NCI-H1694 (cell line): ENCODE data around the gene SHB.

ENCODE experiments used
- DNase-seq: peaks from one replicate; lab custom pipeline; 2025; lab: John Stamatoyannopoulos, UW

Gene SHB

GRCh38 chr9:37989701-37990100, 79.3 kb downstream of the SHB start:
- no peak for DNase-seq

DNA sequence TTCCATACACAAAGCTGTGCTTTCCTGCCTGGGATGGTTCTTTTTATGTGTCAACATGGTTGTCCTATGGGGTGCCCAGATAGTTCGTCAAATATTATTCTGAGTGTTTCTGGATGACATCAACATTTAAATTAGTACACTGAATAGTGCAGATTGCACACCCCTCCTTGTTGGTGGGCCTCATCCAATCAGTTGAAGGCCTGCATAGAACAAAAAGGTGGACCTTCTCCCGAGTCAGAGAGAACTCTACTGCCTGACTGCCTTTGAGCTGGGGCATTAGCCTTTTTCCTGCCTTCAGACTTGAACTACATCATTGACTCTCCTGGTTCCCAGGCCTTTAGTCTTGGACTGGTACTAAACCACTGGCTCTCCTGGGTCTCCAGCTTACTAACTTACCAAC, 80.4 kb downstream of the SHB start:
- DNase-seq, result no peak

DNA sequence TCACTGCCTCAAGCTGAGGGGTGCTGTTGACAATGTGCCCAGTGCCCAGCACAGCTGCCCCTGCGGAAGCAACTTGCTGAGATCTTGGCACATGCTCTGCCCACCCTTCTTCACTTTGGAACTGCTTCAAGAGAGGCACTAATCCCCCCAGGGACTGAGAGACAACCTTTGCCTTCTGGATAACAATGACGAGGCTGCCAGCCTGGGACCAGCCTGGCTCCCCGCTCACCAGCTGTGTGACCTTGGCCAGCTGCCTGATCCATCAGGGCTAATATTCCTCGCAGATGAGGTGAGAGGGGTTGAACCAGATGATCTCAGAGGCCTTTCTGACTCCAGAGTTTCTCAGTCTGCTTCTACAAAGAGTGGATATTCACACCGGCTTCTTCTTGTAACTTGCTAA, 81.0 kb downstream of the SHB start:
- DNase-seq, result peak; percentile 91

DNA sequence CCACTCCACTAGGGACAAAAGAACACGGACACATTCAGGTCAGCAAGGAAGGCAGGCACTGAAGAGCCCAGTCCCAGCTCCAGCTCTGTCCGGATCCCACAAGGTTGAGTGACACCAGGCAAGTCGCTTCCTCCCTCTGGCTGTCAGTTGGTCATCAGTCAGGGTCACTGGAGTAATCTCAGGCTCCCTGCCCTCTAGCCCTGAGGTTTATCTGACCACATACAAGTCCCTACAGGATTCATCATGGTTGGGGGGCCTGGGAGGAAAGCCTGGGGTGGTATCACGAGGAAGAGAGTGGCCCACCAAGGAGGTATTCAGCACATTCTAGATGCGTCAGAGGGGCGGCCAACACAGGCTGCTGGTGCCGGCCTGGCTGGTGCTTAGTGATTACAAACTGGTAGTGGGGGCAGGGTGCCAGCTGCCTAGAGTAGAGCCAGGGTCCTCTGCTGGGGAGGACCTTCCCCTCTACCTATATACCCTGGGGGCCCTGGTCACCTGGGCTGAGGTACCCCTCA, 81.5 kb downstream of the SHB start:
- peak; percentile 57 for DNase-seq

DNA sequence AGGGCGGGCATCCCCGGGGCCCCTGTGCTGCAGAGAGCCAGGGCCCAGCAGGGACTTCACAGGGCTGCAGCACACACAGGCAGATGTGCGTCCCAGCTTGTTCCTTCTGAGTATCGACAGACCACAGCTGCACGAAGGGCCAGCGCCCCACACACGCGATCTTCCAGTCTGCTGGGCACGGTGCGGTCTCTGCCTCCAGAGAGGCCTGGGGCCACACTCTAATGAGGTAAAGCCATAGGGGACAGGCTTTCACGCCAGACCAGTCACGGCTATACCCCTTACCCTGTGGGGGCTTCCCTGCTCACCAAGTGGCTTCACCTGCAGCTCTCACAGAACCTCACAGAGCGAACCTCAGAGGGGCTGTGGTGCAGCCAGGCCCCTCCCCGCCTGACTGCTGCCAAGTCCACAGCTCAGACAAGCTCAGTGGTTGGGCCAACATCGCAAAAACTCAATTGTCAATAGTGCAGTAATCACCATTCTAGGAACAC, 82.2 kb downstream of the SHB start:
- no peak for DNase-seq

GRCh38 chr9:37986001-37986400, 83.0 kb downstream of the SHB start:
- no peak for DNase-seq

GRCh38 chr9:37984672-37985611, 84.1 kb downstream of the SHB start:
- DNase-seq, result peak; percentile 89

DNA sequence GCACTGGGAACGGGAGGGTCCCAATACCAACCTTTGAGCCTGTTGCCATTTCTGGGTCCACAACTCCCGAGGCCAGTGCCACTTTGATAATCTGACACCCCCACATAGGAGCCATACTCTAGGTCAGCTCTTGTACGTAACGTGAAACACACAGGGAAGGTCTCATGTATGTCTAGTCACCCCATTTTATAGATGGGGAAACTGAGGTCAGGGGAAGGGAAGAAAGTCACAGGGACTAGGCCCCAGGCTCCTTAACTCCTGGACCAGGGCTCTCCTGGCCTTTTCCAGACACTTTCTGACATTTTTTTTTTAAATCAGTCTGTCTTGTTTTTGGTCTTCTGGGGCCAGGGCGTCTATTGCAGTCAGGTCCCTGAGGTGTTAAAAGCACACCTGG, 84.8 kb downstream of the SHB start:
- no peak for DNase-seq

DNA sequence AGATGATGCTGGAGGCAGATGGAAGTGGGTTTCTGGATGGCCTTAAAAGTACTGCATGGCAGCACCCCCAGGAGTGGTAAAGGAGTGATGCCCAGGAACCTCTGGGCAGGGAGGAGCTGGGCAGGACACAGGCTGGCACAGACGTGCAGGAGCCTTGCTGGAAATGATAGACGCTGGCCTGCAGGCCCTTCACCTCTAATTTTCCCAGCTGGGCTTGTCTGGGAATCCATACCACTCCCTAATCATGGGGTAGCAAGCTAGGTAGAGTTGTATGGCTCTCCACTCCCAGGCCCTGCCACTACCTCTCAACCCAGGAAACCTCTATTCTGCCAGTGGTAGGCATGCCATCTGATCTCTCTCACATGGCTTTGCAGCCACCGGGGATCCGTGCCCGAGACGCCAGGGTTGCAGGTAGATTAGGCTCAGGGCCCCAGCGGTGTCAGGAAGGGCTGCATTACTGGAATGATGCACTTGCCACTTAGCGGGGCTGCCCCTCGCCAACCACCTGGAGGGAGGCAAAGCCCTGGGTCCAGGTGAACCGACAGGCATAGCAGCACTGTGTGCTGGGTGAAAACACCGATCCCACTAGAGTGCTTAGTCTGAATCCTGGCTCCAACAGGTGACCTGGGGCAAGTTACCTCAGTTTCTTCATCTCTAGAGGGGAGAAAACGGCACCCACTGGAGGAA, 85.5 kb downstream of the SHB start:
- no peak for DNase-seq

GRCh38 chr9:37979844-37980243, 89.2 kb downstream of the SHB start:
- DNase-seq, result no peak

DNA sequence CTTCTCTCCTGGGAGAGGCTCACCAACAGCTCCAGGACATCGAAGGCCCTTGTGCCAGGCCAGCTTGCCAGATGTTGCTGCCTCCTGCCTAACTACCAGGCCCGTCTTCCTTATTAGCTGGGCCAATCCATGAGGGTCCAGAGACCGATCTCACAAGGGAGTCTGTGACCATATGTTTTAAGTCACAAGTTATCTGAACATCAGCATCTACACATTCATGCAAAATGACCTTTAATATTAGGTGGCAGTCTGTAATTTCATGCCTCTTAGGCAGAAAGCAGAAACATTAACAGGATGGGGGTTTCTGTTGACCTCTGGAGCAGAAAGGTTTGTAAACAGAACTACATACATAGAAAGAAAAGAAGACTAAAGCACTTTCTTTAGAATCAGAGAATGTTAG, 90.0 kb downstream of the SHB start:
- no peak for DNase-seq

DNA sequence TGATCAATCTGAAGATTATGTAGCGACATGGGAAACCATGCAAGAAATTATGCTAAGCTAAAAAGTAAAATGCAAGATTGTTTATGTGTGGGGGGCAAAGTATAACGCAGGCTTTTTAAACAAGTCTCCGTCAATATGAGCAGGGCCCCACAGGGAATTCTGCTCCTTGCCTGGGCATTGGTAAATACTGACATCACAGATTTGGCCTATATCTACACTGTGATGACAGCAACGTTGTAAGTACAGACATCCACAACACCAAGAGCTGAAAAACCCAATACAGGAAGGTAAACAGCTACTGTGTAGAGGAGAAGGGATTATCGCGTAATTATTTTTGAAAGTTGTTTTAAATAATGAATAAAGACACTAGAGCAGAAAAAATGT, 90.6 kb downstream of the SHB start:
- no peak for DNase-seq

GRCh38 chr9:37977851-37978480, 91.1 kb downstream of the SHB start:
- no peak for DNase-seq

DNA sequence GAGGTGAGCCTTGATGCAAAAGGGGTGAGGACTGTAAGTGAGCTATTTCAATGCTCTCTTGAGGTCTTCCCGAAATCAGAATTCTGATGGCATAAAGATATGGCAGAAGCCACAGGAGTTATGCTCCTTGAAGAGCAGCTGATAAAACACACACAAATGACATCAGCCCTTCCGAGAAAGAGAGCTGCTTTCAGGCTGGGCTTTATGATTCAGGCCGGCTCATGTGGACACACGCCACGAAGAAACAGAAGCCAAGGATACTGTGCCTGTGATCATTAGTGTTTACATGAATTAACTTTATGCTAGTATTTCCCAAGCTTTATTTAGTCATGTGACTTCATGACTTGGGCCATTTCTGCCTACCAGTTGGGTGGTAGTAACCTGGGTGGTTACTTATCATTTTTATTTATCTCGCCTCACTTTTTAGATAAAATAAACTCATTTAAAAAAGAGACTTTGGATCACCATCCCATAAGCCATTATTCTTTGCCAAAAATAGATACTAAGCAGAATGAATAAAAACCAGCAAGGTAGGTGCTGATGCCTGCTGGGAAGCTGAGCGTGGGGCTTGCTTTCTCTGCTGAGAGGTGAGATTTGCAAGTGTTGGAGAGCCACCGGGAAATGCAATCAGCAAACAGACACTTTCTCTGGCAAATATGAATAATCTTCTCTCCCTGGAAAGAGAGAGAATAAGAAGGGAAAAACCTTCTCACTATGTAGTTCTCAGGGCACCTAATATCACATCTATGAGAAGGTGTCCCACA, 92.1 kb downstream of the SHB start:
- no peak for DNase-seq

GRCh38 chr9:37975639-37976038, 93.4 kb downstream of the SHB start:
- DNase-seq, result no peak

- DNase-seq, result no peak
These were observed 94.4 kb downstream of the SHB start for GRCh38 chr9:37974506-37975173.

GRCh38 chr9:37972351-37972848, 96.6 kb downstream of the SHB start:
- DNase-seq, result no peak

GRCh38 chr9:37971691-37972090, 97.3 kb downstream of the SHB start:
- DNase-seq, result no peak

DNA sequence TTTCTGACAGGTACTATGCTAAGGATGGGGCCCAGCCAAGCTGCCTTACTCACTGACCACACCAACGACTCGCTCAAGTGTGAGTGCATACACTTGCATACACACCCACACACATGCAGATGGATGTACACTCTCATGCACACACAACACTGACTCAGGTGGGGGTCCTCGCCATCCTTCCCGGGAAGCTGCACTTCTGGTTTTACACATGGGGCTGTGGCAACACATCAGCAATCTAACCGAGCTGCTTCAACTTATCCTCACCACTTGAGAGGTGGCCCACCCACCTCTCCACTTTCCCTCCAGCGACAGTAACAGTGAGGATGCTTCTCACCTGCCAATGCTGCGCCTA, 97.9 kb downstream of the SHB start:
- no peak for DNase-seq

- no peak for DNase-seq
These were observed 98.5 kb downstream of the SHB start for GRCh38 chr9:37970301-37971107.
